GM23338 (cell line): ENCODE results near the gene EPS8L2. TPM values are rescaled to one million over a fixed set of nuclear protein-coding genes. Genes with fewer than 3 reads are reported as not detected.

Experiments used
- ATAC-seq: fragments of 200-7000 bp; cut with Tn5 transposase; 3 replicates; pipeline ENCODE4 v1.9.1; 2020
- DNase-seq: peaks from one replicate; pipeline ENCODE4 v3.0.0-alpha.2; 2015; ENCODE audit warnings: low spot score
- H2AFZ ChIP-seq: fragments of 200-600 bp; sonication (generic); 2 replicates; pipeline ENCODE4 v1.8.0; 2016; ENCODE audit warnings: antibody characterized with exemption, mild to moderate bottlenecking, moderate library complexity
- H3F3A ChIP-seq: fragments of 200-600 bp; sonication (generic); replicated peaks from 2 replicates; pipeline ENCODE4 v1.8.0; 2017; ENCODE audit warnings: antibody characterized with exemption, mixed run types, low read depth
- H3K27ac ChIP-seq: fragments of 200-600 bp; sonication (generic); 2 replicates; pipeline ENCODE4 v1.6.1; 2016; ENCODE audit warnings: low read depth
- H3K27me3 ChIP-seq: fragments of 200-600 bp; sonication (generic); 2 replicates; pipeline ENCODE4 v1.8.0; 2016; ENCODE audit warnings: mild to moderate bottlenecking, mixed run types, moderate library complexity; ENCODE audit not compliant: insufficient read depth
- H3K36me3 ChIP-seq: fragments of 200-600 bp; sonication (generic); 2 replicates; pipeline ENCODE4 v1.8.0; 2016; ENCODE audit warnings: mild to moderate bottlenecking; ENCODE audit not compliant: insufficient read depth
- H3K4me1 ChIP-seq: fragments of 200-600 bp; sonication (generic); 2 replicates; pipeline ENCODE4 v1.8.0; 2016; ENCODE audit warnings: mild to moderate bottlenecking, moderate library complexity; ENCODE audit not compliant: insufficient read depth
- H3K4me2 ChIP-seq: fragments of 200-600 bp; sonication (generic); 2 replicates; pipeline ENCODE4 v1.7.1; 2017; ENCODE audit warnings: mixed run types
- H3K4me3 ChIP-seq: fragments of 200-600 bp; sonication (generic); 2 replicates; pipeline ENCODE4 v1.6.1; 2016; ENCODE audit warnings: mixed run types
- H3K79me2 ChIP-seq: fragments of 200-600 bp; sonication (generic); replicated peaks from 2 replicates; pipeline ENCODE4 v1.8.0; 2017; ENCODE audit warnings: mild to moderate bottlenecking; ENCODE audit not compliant: insufficient read depth
- H3K9me2 ChIP-seq: fragments of 200-600 bp; sonication (generic); 2 replicates; pipeline ENCODE4 v1.8.0; 2017; ENCODE audit not compliant: insufficient read depth
- H4K20me1 ChIP-seq: fragments of 200-600 bp; sonication (generic); replicated peaks from 2 replicates; pipeline ENCODE4 v1.8.0; 2017; ENCODE audit warnings: mild to moderate bottlenecking; ENCODE audit not compliant: insufficient read depth
- H3K27ac Mint-ChIP-seq: 2 replicates; pipeline ENCODE4 v1.8.0; 2020; ENCODE audit warnings: inconsistent platforms, mild to moderate bottlenecking, moderate library complexity, mixed read lengths
- H3K27me3 Mint-ChIP-seq: 3 replicates; pipeline ENCODE4 v1.8.0; 2022; ENCODE audit warnings: low read depth, mild to moderate bottlenecking, moderate library complexity, mixed read lengths, inconsistent platforms; ENCODE audit not compliant: insufficient read depth, poor library complexity
- H3K36me3 Mint-ChIP-seq: 3 replicates; pipeline ENCODE4 v1.8.0; 2021; ENCODE audit warnings: low read depth, mild to moderate bottlenecking, inconsistent platforms, moderate library complexity, mixed read lengths
- H3K4me1 Mint-ChIP-seq: 3 replicates; pipeline ENCODE4 v1.8.0; 2020; ENCODE audit warnings: mild to moderate bottlenecking, inconsistent platforms, mixed read lengths
- H3K4me3 Mint-ChIP-seq: 3 replicates; pipeline ENCODE4 v1.8.0; 2021; ENCODE audit warnings: moderate library complexity, mild to moderate bottlenecking, inconsistent platforms, mixed read lengths
- H3K9me3 Mint-ChIP-seq: 3 replicates; pipeline ENCODE4 v1.8.0; 2020; ENCODE audit warnings: moderate library complexity, mild to moderate bottlenecking, inconsistent platforms, mixed read lengths
- CREB1 ChIP-seq: fragments of 250-450 bp; sonication (Bioruptor Pico); IDR thresholded peaks from 2 replicates; pipeline ENCODE4 v1.5.0; 2020; ENCODE audit warnings: low read depth, mild to moderate bottlenecking, moderate library complexity
- CTCF ChIP-seq, 2 experiments: fragments of 200-600 bp in 1 of 2; sonication (generic) in 1 of 2; conservative IDR thresholded peaks; 2 replicates each; pipeline versions ENCODE4 v1.5.1 to v1.6.1; 2016 to 2017; ENCODE audit warnings: antibody characterized with exemption in 2 of 2, low read depth in 2 of 2, mild to moderate bottlenecking in 2 of 2, moderate library complexity in 1 of 2
- EZH2phosphoT487 ChIP-seq: fragments of 200-600 bp; sonication (generic); IDR thresholded peaks from one replicate; pipeline ENCODE4 v1.8.1; 2018; ENCODE audit warnings: antibody characterized with exemption; ENCODE audit not compliant: unreplicated experiment
- NANOG ChIP-seq: IDR thresholded peaks from 2 replicates; pipeline ENCODE4 v1.6.1; 2016; ENCODE audit warnings: antibody characterized with exemption, borderline replicate concordance
- POLR2AphosphoS5 ChIP-seq: IDR thresholded peaks from 2 replicates; pipeline ENCODE4 v1.6.1; 2016; ENCODE audit warnings: antibody characterized with exemption, low read depth
- REST ChIP-seq: IDR thresholded peaks from one replicate; pipeline ENCODE4 v1.6.1; 2018; ENCODE audit warnings: antibody characterized with exemption; ENCODE audit not compliant: unreplicated experiment
- STAT1 ChIP-seq: IDR thresholded peaks from one replicate; pipeline ENCODE4 v1.6.1; 2016; ENCODE audit warnings: antibody characterized with exemption; ENCODE audit not compliant: unreplicated experiment
- ZNF114 ChIP-seq: fragments of 250-450 bp; sonication (Bioruptor Pico); IDR thresholded peaks from 2 replicates; pipeline ENCODE4 v1.5.0; 2020; ENCODE audit warnings: mild to moderate bottlenecking, moderate library complexity
- ZNF331 ChIP-seq: fragments of 250-450 bp; sonication (Bioruptor Pico); IDR thresholded peaks from 2 replicates; pipeline ENCODE4 v1.5.0; 2020; ENCODE audit warnings: low read depth, mild to moderate bottlenecking, moderate library complexity
- polyA plus RNA-seq: library from polyadenylated mRNA; unstranded; fragments of >200 nt; fragmentation: Nextera tagmentation; extraction: Ambion mirVana; gene quantifications from 2 replicates; pipeline ENCODE4 v1.2.1, GENCODE V29; 2016
- total RNA-seq: library from RNA; depleted of rRNA; stranded (reverse); fragments of >200 nt; shearing (Covaris generic); gene quantifications from 2 replicates; pipeline ENCODE4 v1.2.3, GENCODE V29; 2014

EPS8L2 gene
- total and polyA plus RNA-seq, 2 experiments from 2014 or later: 38.7 to 59.4 TPM

GRCh38 chr11:725624-726202, 19.7 kb downstream of the EPS8L2 start:
- Histone ChIP-seq H3K36me3 (no peaks in the 10 kb centered on the region), H3K27ac (no peak overlapping the region), H3F3A (0 out of 2 replicates have a peak, but pooled peaks cover 16% of the 10 kb centered on the region), H3K4me1 (peaks cover 6% of the 10 kb centered on the region), H3K4me3 (peak overlapping the region; percentile 65), H3K79me2 (no peaks in the 10 kb centered on the region), H3K27me3 (no peaks in the 10 kb centered on the region), H3K9me2 (no peaks in the 10 kb centered on the region), H4K20me1 (no peaks in the 10 kb centered on the region), H3K4me2 (peak overlapping the region; percentile 88), H2AFZ (peak overlapping the region; percentile 32; the same call in 1 of the 2 replicates)
- no peak overlapping the region for H3K27ac Mint-ChIP-seq
- no peaks in the 10 kb centered on the region for H3K36me3 Mint-ChIP-seq
- DNase-seq (peak; percentile 63), ATAC-seq (peak; percentile 23)
- peaks cover 9% of the 10 kb centered on the region; the same call in 2 of the 3 replicates for H3K4me1 Mint-ChIP-seq
- peak overlapping the region; percentile 64; the same call in 2 of the 3 replicates for H3K4me3 Mint-ChIP-seq
- H3K27me3 Mint-ChIP-seq: peaks cover 15% of the 10 kb centered on the region
- no peaks in the 10 kb centered on the region; the same call in 2 of the 3 replicates for H3K9me3 Mint-ChIP-seq
- TF ChIP-seq POLR2AphosphoS5 (peak; percentile 42; the same call in 1 of the 2 replicates), NANOG (no peak), REST (no peak), ZNF114 (no peak), CTCF (conservative IDR thresholded peaks at IDR 0.05; ENCODE audit: low read depth in 2 of 2) (no peak), EZH2phosphoT487 (no peak), STAT1 (no peak), ZNF331 (no peak), CREB1 (CRISPR knock-in tag) (no peak)
